H9 (cell line): ENCODE data around the gene EIF5A2. TPM values are rescaled to one million over a fixed set of nuclear protein-coding genes. Genes with fewer than 3 reads are reported as not detected.

Source experiments
- DNase-seq: peaks from one replicate; pipeline ENCODE4 v3.0.0-alpha.2; 2017
- H2AFZ ChIP-seq: one replicate; pipeline ENCODE4 v1.6.1; 2013; ENCODE audit warnings: mild to moderate bottlenecking, low read length, control low read depth, moderate library complexity
- H2AK5ac ChIP-seq: 2 replicates; pipeline ENCODE4 v1.6.1; 2013; ENCODE audit warnings: low read length, control low read depth, mixed read lengths; ENCODE audit not compliant: insufficient read length
- H2BK120ac ChIP-seq: one replicate; pipeline ENCODE4 v1.6.1; 2013; ENCODE audit warnings: low read depth, mild to moderate bottlenecking, low read length, control low read depth, inconsistent platforms; ENCODE audit not compliant: poor library complexity, severe bottlenecking
- H2BK12ac ChIP-seq: 2 replicates; pipeline ENCODE4 v1.6.1; 2013; ENCODE audit warnings: low read length, control low read depth, mixed read lengths, low read depth; ENCODE audit not compliant: insufficient read length
- H2BK15ac ChIP-seq: 2 replicates; pipeline ENCODE4 v1.6.1; 2013; ENCODE audit warnings: low read depth, low read length, control low read depth
- H2BK20ac ChIP-seq: one replicate; pipeline ENCODE4 v1.6.1; 2013; ENCODE audit warnings: low read depth, mild to moderate bottlenecking, low read length, control low read depth, inconsistent platforms; ENCODE audit not compliant: poor library complexity, severe bottlenecking
- H2BK5ac ChIP-seq: 2 replicates; pipeline ENCODE4 v1.6.1; 2013; ENCODE audit warnings: low read length, control low read depth, mixed read lengths; ENCODE audit not compliant: insufficient read length
- H3K14ac ChIP-seq: 2 replicates; pipeline ENCODE4 v1.6.1; 2013; ENCODE audit warnings: low read length, control low read depth; ENCODE audit not compliant: insufficient read depth
- H3K18ac ChIP-seq: 2 replicates; pipeline ENCODE4 v1.6.1; 2013; ENCODE audit warnings: low read depth, mild to moderate bottlenecking, mixed read lengths, low read length, control low read depth; ENCODE audit not compliant: insufficient read length
- H3K23ac ChIP-seq: 2 replicates; pipeline ENCODE4 v1.6.1; 2013; ENCODE audit warnings: low read length, control low read depth, mixed read lengths, low read depth; ENCODE audit not compliant: insufficient read length
- H3K23me2 ChIP-seq: 2 replicates; pipeline ENCODE4 v1.6.1; 2013; ENCODE audit warnings: low read depth, mild to moderate bottlenecking, mixed read lengths, low read length, control low read depth; ENCODE audit not compliant: insufficient read length, poor library complexity, severe bottlenecking
- H3K27ac ChIP-seq: 2 replicates; pipeline ENCODE4 v1.5.1; 2013; ENCODE audit warnings: low read length, control low read depth, mixed read lengths, low read depth; ENCODE audit not compliant: insufficient read length
- H3K27me3 ChIP-seq: 2 replicates; pipeline ENCODE4 v1.6.1; 2013; ENCODE audit warnings: low read length, control low read depth, inconsistent platforms; ENCODE audit not compliant: insufficient read depth
- H3K4ac ChIP-seq: 2 replicates; pipeline ENCODE4 v1.6.1; 2013; ENCODE audit warnings: low read depth, mild to moderate bottlenecking, control low read depth, inconsistent platforms, low read length, moderate library complexity
- H3K4me1 ChIP-seq: 2 replicates; pipeline ENCODE4 v1.6.1; 2013; ENCODE audit warnings: low read length, control low read depth, inconsistent platforms; ENCODE audit not compliant: insufficient read depth
- H3K4me2 ChIP-seq: 2 replicates; pipeline ENCODE4 v1.6.1; 2013; ENCODE audit warnings: low read length, control low read depth, mixed read lengths; ENCODE audit not compliant: insufficient read length, insufficient read depth
- H3K56ac ChIP-seq: 2 replicates; pipeline ENCODE4 v1.6.1; 2013; ENCODE audit warnings: low read depth, mild to moderate bottlenecking, mixed read lengths, low read length, control low read depth; ENCODE audit not compliant: insufficient read length
- H3K79me1 ChIP-seq: 2 replicates; pipeline ENCODE4 v1.6.1; 2013; ENCODE audit warnings: low read depth, mild to moderate bottlenecking, moderate library complexity, low read length, control low read depth, inconsistent platforms; ENCODE audit not compliant: insufficient read depth, poor library complexity, severe bottlenecking
- H3K79me2 ChIP-seq: 2 replicates; pipeline ENCODE4 v1.6.1; 2013; ENCODE audit warnings: low read length, control low read depth, inconsistent platforms; ENCODE audit not compliant: insufficient read depth
- H3K9ac ChIP-seq: 2 replicates; pipeline ENCODE4 v1.6.1; 2013; ENCODE audit warnings: low read length, control low read depth, mixed read lengths; ENCODE audit not compliant: insufficient read length; ENCODE audit errors: extremely low read depth
- H3K9me3 ChIP-seq: one replicate; pipeline ENCODE4 v1.6.1; 2013; ENCODE audit warnings: low read depth, low read length, inconsistent platforms; ENCODE audit not compliant: control insufficient read depth
- H3T11ph ChIP-seq: one replicate; pipeline ENCODE4 v1.6.1; 2013; ENCODE audit warnings: mild to moderate bottlenecking, low read length, control low read depth, inconsistent platforms
- H4K20me1 ChIP-seq: one replicate; pipeline ENCODE4 v1.6.1; 2013; ENCODE audit not compliant: control insufficient read depth, insufficient read length, insufficient read depth
- H4K5ac ChIP-seq: 2 replicates; pipeline ENCODE4 v1.6.1; 2013; ENCODE audit warnings: low read depth, mild to moderate bottlenecking, mixed read lengths, low read length, control low read depth; ENCODE audit not compliant: insufficient read length
- H4K8ac ChIP-seq: replicated peaks from 2 replicates; pipeline ENCODE4 v1.6.1; 2013; ENCODE audit warnings: low read length, control low read depth, mixed read lengths, low read depth; ENCODE audit not compliant: insufficient read length
- H4K91ac ChIP-seq: 2 replicates; pipeline ENCODE4 v1.6.1; 2013; ENCODE audit warnings: low read depth, mild to moderate bottlenecking, moderate library complexity, mixed read lengths, low read length, control low read depth; ENCODE audit not compliant: insufficient read length
- H3K27ac Mint-ChIP-seq, 3 experiments: 2 replicates in 2 of 3; 3 replicates in 1 of 3; pipeline ENCODE4 v1.8.0; 2020 to 2021; ENCODE audit warnings: mixed read lengths in 3 of 3, mild to moderate bottlenecking in 1 of 3, moderate library complexity in 1 of 3
- H3K27me3 Mint-ChIP-seq: 2 replicates; pipeline ENCODE4 v1.8.0; 2021; ENCODE audit warnings: low read depth, mild to moderate bottlenecking, moderate library complexity, mixed read lengths
- H3K36me3 Mint-ChIP-seq, 3 experiments: 2 replicates in 2 of 3; 3 replicates in 1 of 3; pipeline ENCODE4 v1.8.0; 2020 to 2021; ENCODE audit warnings: low read depth in 3 of 3, mixed read lengths in 3 of 3; ENCODE audit not compliant: insufficient read depth in 1 of 3
- H3K4me1 Mint-ChIP-seq, 2 experiments: 2 replicates each; pipeline ENCODE4 v1.8.0; 2020; ENCODE audit warnings: mixed read lengths in 2 of 2
- H3K4me3 Mint-ChIP-seq, 2 experiments: 2 replicates in 1 of 2; 3 replicates in 1 of 2; pipeline ENCODE4 v1.8.0; 2020 to 2021; ENCODE audit warnings: mild to moderate bottlenecking in 2 of 2, mixed read lengths in 2 of 2, moderate library complexity in 1 of 2
- H3K9me3 Mint-ChIP-seq, 2 experiments: 2 replicates in 1 of 2; 3 replicates in 1 of 2; pipeline ENCODE4 v1.8.0; 2020; ENCODE audit warnings: mild to moderate bottlenecking in 2 of 2, mixed read lengths in 2 of 2, moderate library complexity in 1 of 2
- CTCF ChIP-seq: fragments of 200-600 bp; sonication (generic); conservative IDR thresholded peaks from 3 replicates; pipeline ENCODE4 v1.8.0; 2021; ENCODE audit warnings: antibody characterized with exemption, mild to moderate bottlenecking
- WGBS: extraction: QIAGEN DNeasy Blood & Tissue Kit; methylation state at CpG from one replicate; pipeline ENCODE4 v1.1.7; 2013; ENCODE audit warnings: missing lambda C conversion rate, low lambda C conversion rate, mixed read lengths; ENCODE audit not compliant: insufficient read length; ENCODE audit errors: extremely low coverage; 5-methylcytosine and 5-hydroxymethylcytosine counted together
- total RNA-seq: library from RNA; stranded (reverse); gene quantifications from 2 replicates; pipeline ENCODE4 v1.2.1, GENCODE V29; 2021

EIF5A2 gene
- total RNA-seq, 1 experiment from 2014 or later: 7.7 TPM

GRCh38 chr3:170862618-170863374 lies 45.6 kb downstream of the EIF5A2 start:
- Histone ChIP-seq H4K91ac (no peak overlapping the region), H3T11ph (no peak overlapping the region), H4K8ac (no peak overlapping the region), H2BK20ac (no peak overlapping the region), H3K9me3 (no peaks in the 10 kb centered on the region), H3K9ac (no peak overlapping the region), H2BK15ac (no peak overlapping the region), H2AK5ac (no peak overlapping the region), H2BK5ac (no peak overlapping the region), H2BK12ac (no peak overlapping the region), H2AFZ (no peak overlapping the region), H4K5ac (no peak overlapping the region), H3K23me2 (no peaks in the 10 kb centered on the region), H3K23ac (no peak overlapping the region), H3K4me2 (no peak overlapping the region), H3K27ac (no peak overlapping the region), H3K18ac (no peak overlapping the region), H3K79me1 (no peaks in the 10 kb centered on the region), H3K14ac (no peak overlapping the region), H3K56ac (no peak overlapping the region), H2BK120ac (no peak overlapping the region), H3K27me3 (no peaks in the 10 kb centered on the region), H4K20me1 (no peaks in the 10 kb centered on the region), H3K4me1 (no peaks in the 10 kb centered on the region), H3K4ac (no peak overlapping the region), H3K79me2 (no peaks in the 10 kb centered on the region)
- DNase-seq: no peak
- H3K27me3 Mint-ChIP-seq: no peaks in the 10 kb centered on the region
- H3K4me3 Mint-ChIP-seq: no peak overlapping the region
- H3K36me3 Mint-ChIP-seq: peaks cover 16 to 34% (median 21%) of the 10 kb centered on the region in 3 experiments
- no peak overlapping the region for H3K27ac Mint-ChIP-seq
- TF ChIP-seq CTCF: no peak
- WGBS: 100% methylated on average over 1 of the region's 10 CpGs
- peaks cover 9 to 10% of the 10 kb centered on the region in 2 experiments for H3K4me1 Mint-ChIP-seq
- H3K9me3 Mint-ChIP-seq: no peaks in the 10 kb centered on the region
